ENCODE measurements around the gene PRKAR2A. TPM values are rescaled to one million over a fixed set of nuclear protein-coding genes. Genes with fewer than 3 reads are reported as not detected.
"Not testable (repeated sequence)": the region's sequence is repeated elsewhere in the genome, so short reads cannot be mapped to it uniquely, and the experiment has no call there.

PRKAR2A gene
- polyA plus RNA-seq, 2 of the 4 experiments (the other 2 are of a cell fraction) = 15.3 to 17.2 TPM

DNA sequence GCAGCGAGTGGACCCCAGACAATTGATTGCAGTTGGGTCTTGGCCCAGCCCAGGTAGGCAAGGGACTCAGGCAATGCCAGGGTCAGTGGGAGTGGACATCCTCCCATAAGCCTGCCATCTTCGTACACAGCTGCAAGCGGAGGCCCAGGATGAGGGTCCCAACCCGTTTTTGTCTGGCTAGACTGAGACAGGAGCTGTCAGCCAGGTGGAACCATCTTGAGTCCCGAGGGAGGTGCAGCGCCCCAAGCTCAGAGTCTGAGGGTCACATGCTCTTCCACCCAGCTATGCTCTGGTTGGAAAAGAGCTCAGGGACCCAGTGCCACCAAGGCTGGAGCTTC is 108.1 kb downstream of the PRKAR2A start:
- peak overlapping the region; percentile 88 for H3K4me2 ChIP-seq
- FAIRE-seq (no peak), ATAC-seq (peak in 1 of 2 experiments; percentile 41; a peak in 4 of 6 replicates), DNase-seq (ENCODE audit: low read depth in 1 of 2, low spot score in 1 of 2) (no peak)
- ChIA-PET POLR2A (interaction anchor here (0.6 to 1.1 kb wide), 2 partner anchors 179 to 200 kb away, joined by 3 to 4 read pairs; partner anchors contain the start of gene ARIH2), CTCF (interaction anchor here (0.7 to 2.7 kb wide), 26 partner anchors 8 to 198 kb away, joined by 3 to 18 read pairs (median 5); partner anchors contain the start of genes IP6K2 and SLC25A20)
- peaks cover 20% of the 10 kb centered on the region for H3K4me1 ChIP-seq
- peak overlapping the region; percentile 82 to 86 for H3K27ac ChIP-seq
- 22% methylated on average over 3 of the region's 6 CpGs for WGBS (ENCODE audit: missing lambda C conversion rate)
- TF ChIP-seq, protein P1, sequence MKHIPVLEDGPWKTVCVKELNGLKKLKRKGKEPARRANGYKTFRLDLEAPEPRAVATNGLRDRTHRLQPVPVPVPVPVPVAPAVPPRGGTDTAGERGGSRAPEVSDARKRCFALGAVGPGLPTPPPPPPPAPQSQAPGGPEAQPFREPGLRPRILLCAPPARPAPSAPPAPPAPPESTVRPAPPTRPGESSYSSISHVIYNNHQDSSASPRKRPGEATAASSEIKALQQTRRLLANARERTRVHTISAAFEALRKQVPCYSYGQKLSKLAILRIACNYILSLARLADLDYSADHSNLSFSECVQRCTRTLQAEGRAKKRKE (CRISPR knock-in tag; IDR thresholded peaks at IDR 0.05; ENCODE audit: low read depth) = no peak
- no peak for TF ChIP-seq RCOR1 (IDR thresholded peaks at IDR 0.05; ENCODE audit: low read depth, low read length)
- TF ChIP-seq, protein P2, sequence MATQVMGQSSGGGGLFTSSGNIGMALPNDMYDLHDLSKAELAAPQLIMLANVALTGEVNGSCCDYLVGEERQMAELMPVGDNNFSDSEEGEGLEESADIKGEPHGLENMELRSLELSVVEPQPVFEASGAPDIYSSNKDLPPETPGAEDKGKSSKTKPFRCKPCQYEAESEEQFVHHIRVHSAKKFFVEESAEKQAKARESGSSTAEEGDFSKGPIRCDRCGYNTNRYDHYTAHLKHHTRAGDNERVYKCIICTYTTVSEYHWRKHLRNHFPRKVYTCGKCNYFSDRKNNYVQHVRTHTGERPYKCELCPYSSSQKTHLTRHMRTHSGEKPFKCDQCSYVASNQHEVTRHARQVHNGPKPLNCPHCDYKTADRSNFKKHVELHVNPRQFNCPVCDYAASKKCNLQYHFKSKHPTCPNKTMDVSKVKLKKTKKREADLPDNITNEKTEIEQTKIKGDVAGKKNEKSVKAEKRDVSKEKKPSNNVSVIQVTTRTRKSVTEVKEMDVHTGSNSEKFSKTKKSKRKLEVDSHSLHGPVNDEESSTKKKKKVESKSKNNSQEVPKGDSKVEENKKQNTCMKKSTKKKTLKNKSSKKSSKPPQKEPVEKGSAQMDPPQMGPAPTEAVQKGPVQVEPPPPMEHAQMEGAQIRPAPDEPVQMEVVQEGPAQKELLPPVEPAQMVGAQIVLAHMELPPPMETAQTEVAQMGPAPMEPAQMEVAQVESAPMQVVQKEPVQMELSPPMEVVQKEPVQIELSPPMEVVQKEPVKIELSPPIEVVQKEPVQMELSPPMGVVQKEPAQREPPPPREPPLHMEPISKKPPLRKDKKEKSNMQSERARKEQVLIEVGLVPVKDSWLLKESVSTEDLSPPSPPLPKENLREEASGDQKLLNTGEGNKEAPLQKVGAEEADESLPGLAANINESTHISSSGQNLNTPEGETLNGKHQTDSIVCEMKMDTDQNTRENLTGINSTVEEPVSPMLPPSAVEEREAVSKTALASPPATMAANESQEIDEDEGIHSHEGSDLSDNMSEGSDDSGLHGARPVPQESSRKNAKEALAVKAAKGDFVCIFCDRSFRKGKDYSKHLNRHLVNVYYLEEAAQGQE (IDR thresholded peaks at IDR 0.05) = no peak
- TF ChIP-seq FOXS1 (CRISPR knock-in tag; IDR thresholded peaks at IDR 0.05) = no peak
- TF ChIP-seq CEBPB (IDR thresholded peaks at IDR 0.05) = no peak
- no peak for TF ChIP-seq HEYL (CRISPR knock-in tag; IDR thresholded peaks at IDR 0.05)
- no peaks in the 10 kb centered on the region for H3K9me3 ChIP-seq
- no peak overlapping the region for H3K4me3 ChIP-seq

DNA sequence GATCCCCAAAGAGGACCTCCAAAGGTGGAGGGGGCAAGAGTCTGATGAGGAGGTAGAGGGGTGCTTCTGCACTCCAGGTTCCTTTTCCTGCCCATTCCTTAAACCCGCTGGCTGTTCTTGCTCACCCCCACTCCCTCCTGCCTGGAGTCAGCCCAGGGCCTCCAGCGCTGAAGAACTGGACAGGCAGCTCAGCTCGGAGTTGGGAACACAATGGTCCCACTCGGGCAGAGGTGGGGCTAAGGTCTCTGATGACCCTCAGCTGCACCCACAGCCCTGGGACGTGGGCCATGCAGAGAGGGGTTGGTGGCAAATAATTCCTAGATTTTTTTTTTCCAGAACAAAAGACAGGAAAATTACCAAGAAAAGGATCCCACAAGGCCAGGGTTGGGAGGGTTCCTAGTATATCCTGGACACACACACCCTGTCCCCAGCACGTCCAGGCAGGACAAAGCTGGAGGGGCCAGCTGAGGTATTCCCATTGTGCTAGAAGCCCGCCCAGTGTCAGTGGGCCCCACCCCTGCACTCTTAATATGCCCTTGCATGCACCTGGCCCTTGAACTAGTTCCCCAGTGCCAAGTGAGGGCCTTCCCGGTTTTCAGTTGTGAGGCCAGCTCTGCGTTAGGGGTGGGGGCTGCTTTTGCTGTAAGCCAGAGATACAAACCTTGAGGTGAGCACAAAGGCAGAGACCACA is 108.6 kb downstream of the PRKAR2A start:
- POLR2A ChIA-PET = interaction anchor here (1.1 kb wide), 1 partner anchor 180 kb away, joined by 3 read pairs; the partner anchor contains the start of gene ARIH2

DNA sequence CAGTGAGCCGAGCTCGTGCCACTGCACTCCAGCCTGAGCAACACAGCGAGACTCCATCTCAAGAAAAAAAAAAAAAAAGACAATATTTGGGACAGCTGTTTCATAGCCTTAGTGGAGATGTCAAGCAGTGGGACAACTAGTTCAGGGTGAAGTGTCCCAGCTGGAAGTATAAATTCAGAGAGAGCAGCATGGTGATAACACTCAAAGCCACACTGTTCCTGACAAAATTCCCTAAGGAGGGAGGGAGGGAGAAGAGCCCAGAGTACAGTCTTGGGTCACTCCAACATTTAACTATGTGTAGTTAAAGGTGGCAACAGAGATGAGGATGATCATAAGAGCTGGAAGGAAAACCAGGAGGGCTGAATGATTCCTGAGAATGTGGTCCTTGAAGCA is 109.5 kb downstream of the PRKAR2A start:
- DNase-seq (ENCODE audit: low read depth in 1 of 2, low spot score in 1 of 2) (no peak), FAIRE-seq (no peak), ATAC-seq (no peak)
- H3K4me1 ChIP-seq = peaks cover 20% of the 10 kb centered on the region
- H3K4me3 ChIP-seq = no peak overlapping the region
- WGBS (ENCODE audit: missing lambda C conversion rate) = 84% methylated on average over 3 of the region's 3 CpGs
- CTCF ChIA-PET = interaction anchor here (0.6 to 1.5 kb wide), 4 partner anchors 16 to 28 kb away, joined by 3 to 5 read pairs (median 3); no protein-coding TSS in a partner anchor
- POLR2A ChIA-PET = no interaction called here
- H3K9me3 ChIP-seq = no peaks in the 10 kb centered on the region
- no peak overlapping the region for H3K4me2 ChIP-seq
- no peak overlapping the region for H3K27ac ChIP-seq
- no peak for TF ChIP-seq EP300 (IDR thresholded peaks at IDR 0.05)
- no peak for TF ChIP-seq FOXS1 (CRISPR knock-in tag; IDR thresholded peaks at IDR 0.05)
- TF ChIP-seq EHMT2 (IDR thresholded peaks at IDR 0.05; ENCODE audit: low read depth) = no peak
- TF ChIP-seq KDM5A (IDR thresholded peaks at IDR 0.05) = no peak
- TF ChIP-seq POLR2AphosphoS2 (conservative IDR thresholded peaks at IDR 0.05; ENCODE audit: low read length) = no peak
- no peak for TF ChIP-seq POLR2A (IDR thresholded peaks at IDR 0.05; ENCODE audit: low read length)
- no peak for TF ChIP-seq KDM1A (IDR thresholded peaks at IDR 0.05; ENCODE audit: low read depth)
- no peak for TF ChIP-seq ZC3H11A (IDR thresholded peaks at IDR 0.05)
- TF ChIP-seq TFCP2L1 (CRISPR knock-in tag; IDR thresholded peaks at IDR 0.05) = no peak
- TF ChIP-seq FOSB (CRISPR knock-in tag; IDR thresholded peaks at IDR 0.05) = no peak

More for the DNA sequence above, 108.6 kb downstream of the PRKAR2A start:
- H3K27ac ChIP-seq = peak overlapping the region; percentile 82 to 86; a peak in 5 of 6 replicates
- 88% methylated on average over 9 of the region's 9 CpGs for WGBS (ENCODE audit: missing lambda C conversion rate)
- H3K4me1 ChIP-seq = peaks cover 20% of the 10 kb centered on the region
- ATAC-seq = no peak
- H3K9me3 ChIP-seq = no peaks in the 10 kb centered on the region
- no peak for FAIRE-seq
- no peak for DNase-seq (ENCODE audit: low read depth in 1 of 2, low spot score in 1 of 2)
- TF ChIP-seq FOSB (CRISPR knock-in tag; IDR thresholded peaks at IDR 0.05) (no peak), KDM5A (IDR thresholded peaks at IDR 0.05) (no peak), GATA3 (IDR thresholded peaks at IDR 0.05; ENCODE audit: borderline replicate concordance) (no peak), RCOR1 (IDR thresholded peaks at IDR 0.05; ENCODE audit: low read depth, low read length) (no peak), MYC (IDR thresholded peaks at IDR 0.05; ENCODE audit: borderline replicate concordance, low read length) (no peak), RARB (CRISPR knock-in tag; IDR thresholded peaks at IDR 0.05) (no peak), ZSCAN20 (CRISPR knock-in tag; IDR thresholded peaks at IDR 0.05) (no peak), ZC3H11A (IDR thresholded peaks at IDR 0.05) (no peak), JUNB (IDR thresholded peaks at IDR 0.05) (no peak), SREBF2 (IDR thresholded peaks at IDR 0.05) (no peak)
- CTCF ChIA-PET = interaction anchor here (0.7 to 2.7 kb wide), 24 partner anchors 8 to 198 kb away, joined by 3 to 18 read pairs (median 5); partner anchors contain the start of gene IP6K2
- H3K4me2 ChIP-seq = peak overlapping the region; percentile 88
- no peak overlapping the region for H3K4me3 ChIP-seq

DNA sequence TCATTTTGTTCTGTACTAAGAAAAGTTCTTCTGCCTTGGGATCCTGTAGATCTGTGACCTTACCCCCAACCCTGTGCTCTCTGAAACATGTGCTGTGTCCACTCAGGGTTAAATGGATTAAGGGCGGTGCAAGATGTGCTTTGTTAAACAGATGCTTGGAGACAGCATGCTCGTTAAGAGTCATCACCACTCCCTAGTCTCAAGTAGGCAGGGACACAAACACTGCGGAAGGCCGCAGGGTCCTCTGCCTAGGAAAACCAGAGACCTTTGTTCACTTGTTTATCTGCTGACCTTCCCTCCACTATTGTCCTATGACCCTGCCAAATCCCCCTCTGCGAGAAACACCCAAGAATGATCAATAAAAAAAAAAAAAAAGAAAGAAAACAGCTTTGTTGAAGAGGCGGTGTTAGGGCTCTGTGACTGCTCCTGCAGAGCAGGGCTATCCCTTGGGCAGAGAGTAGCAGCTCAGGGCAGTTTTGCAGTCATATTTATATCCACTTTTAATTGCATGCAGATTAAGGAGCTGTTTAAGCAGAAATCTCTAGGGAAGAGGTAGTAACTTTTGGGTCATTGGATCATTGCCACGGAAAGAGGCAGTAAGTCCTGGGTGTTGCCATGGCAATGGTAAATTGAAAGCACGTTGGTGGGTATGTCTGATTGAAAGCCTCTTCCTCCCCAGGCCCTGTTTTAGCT is 112.5 kb downstream of the PRKAR2A start:
- 68% methylated on average over 8 of the region's 8 CpGs for WGBS (ENCODE audit: missing lambda C conversion rate)
- CTCF ChIA-PET = interaction anchor here (0.5 to 0.8 kb wide), 2 partner anchors 50 to 200 kb away, joined by 3 to 4 read pairs; no protein-coding TSS in a partner anchor
- H3K4me3 ChIP-seq; ATAC-seq; H3K27ac ChIP-seq; H3K4me2 ChIP-seq; DNase-seq (ENCODE audit: low read depth in 1 of 2, low spot score in 1 of 2); H3K9me3 ChIP-seq; POLR2A ChIA-PET; H3K4me1 ChIP-seq; FAIRE-seq: not testable (repeated sequence)

DNA sequence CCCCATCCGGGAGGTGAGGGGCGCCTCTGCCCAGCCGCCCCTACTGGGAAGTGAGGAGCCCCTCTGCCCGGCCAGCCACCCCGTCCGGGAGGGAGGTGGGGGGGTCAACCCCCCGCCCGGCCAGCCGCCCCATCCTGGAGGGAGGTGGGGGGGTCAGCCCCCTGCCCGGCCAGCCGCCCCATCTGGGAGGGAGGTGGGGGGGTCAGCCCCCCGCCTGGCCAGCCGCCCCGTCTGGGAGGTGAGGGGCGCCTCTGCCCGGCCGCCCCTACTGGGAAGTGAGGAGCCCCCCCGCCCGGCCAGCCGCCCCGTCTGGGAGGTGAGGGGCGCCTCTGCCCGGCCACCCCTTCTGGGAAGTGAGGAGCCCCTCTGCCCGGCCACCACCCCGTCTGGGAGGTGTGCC is 113.1 kb downstream of the PRKAR2A start:
- CTCF ChIA-PET; DNase-seq (ENCODE audit: low read depth in 1 of 2, low spot score in 1 of 2); H3K4me2 ChIP-seq; ATAC-seq; FAIRE-seq; H3K4me3 ChIP-seq; POLR2A ChIA-PET; H3K9me3 ChIP-seq; H3K27ac ChIP-seq; H3K4me1 ChIP-seq: not testable (repeated sequence)
- WGBS (ENCODE audit: missing lambda C conversion rate) = no CpG with 5 or more reads among the region's 25 CpGs
